Smooth muscle cell (in vitro differentiated cells): ENCODE data around the gene EEF1A1. TPM values are rescaled to one million over a fixed set of nuclear protein-coding genes. Genes with fewer than 3 reads are reported as not detected.

Experiments
- DNase-seq: peaks from one replicate; lab custom pipeline; 2025; ENCODE audit not compliant: unreplicated experiment; lab: John Stamatoyannopoulos, UW
- H2AFZ ChIP-seq: fragments of 200-600 bp; sonication (generic); 2 replicates; pipeline ENCODE4 v1.6.0; 2016; ENCODE audit warnings: antibody characterized with exemption, low read depth, mild to moderate bottlenecking
- H3F3A ChIP-seq: fragments of 200-600 bp; sonication (generic); 2 replicates; pipeline ENCODE4 v1.6.0; 2017; ENCODE audit warnings: antibody characterized with exemption, low read depth
- H3K27ac ChIP-seq: fragments of 200-600 bp; sonication (generic); 2 replicates; pipeline ENCODE4 v1.5.1; 2016; ENCODE audit warnings: low read depth, mild to moderate bottlenecking
- H3K27me3 ChIP-seq: fragments of 200-600 bp; sonication (generic); 2 replicates; pipeline ENCODE4 v1.6.1; 2016; ENCODE audit warnings: low read depth, mild to moderate bottlenecking
- H3K36me3 ChIP-seq: fragments of 200-600 bp; sonication (generic); 2 replicates; pipeline ENCODE4 v1.5.1; 2016; ENCODE audit warnings: low read depth
- H3K4me1 ChIP-seq: fragments of 200-600 bp; sonication (generic); 2 replicates; pipeline ENCODE4 v1.5.1; 2016; ENCODE audit warnings: low read depth
- H3K4me2 ChIP-seq: fragments of 200-600 bp; sonication (generic); 2 replicates; pipeline ENCODE4 v1.6.0; 2016; ENCODE audit warnings: mild to moderate bottlenecking
- H3K4me3 ChIP-seq: fragments of 200-600 bp; sonication (generic); 2 replicates; pipeline ENCODE4 v1.5.1; 2016; ENCODE audit warnings: mild to moderate bottlenecking
- H3K79me2 ChIP-seq: fragments of 200-600 bp; sonication (generic); 2 replicates; pipeline ENCODE4 v1.6.0; 2016; ENCODE audit warnings: low read depth, mild to moderate bottlenecking
- H3K9ac ChIP-seq: fragments of 200-600 bp; sonication (generic); 2 replicates; pipeline ENCODE4 v1.6.0; 2016; ENCODE audit warnings: low read depth
- H3K9me3 ChIP-seq: fragments of 200-600 bp; sonication (generic); replicated peaks from 2 replicates; pipeline ENCODE4 v1.5.1; 2016; ENCODE audit warnings: low read depth
- H4K20me1 ChIP-seq: fragments of 200-600 bp; sonication (generic); 2 replicates; pipeline ENCODE4 v1.6.0; 2016; ENCODE audit warnings: low read depth
- CTCF ChIP-seq: fragments of 200-600 bp; sonication (generic); IDR thresholded peaks from 2 replicates; pipeline ENCODE4 v1.5.1; 2017; ENCODE audit warnings: borderline replicate concordance, mild to moderate bottlenecking, antibody characterized with exemption; ENCODE audit not compliant: insufficient read depth, poor library complexity, severe bottlenecking
- WGBS: methylation state at CpG from one replicate; pipeline ENCODE4 v1.1.7; 2016; ENCODE audit warnings: low lambda C conversion rate; 5-methylcytosine and 5-hydroxymethylcytosine counted together
- polyA plus RNA-seq: library from polyadenylated mRNA; unstranded; fragments of >200 nt; fragmentation: Nextera tagmentation; extraction: Ambion mirVana; gene quantifications from 2 replicates; pipeline ENCODE4 v1.2.1, GENCODE V29; 2016
- small RNA-seq: library from RNA; depleted of rRNA; stranded (forward); fragments of <200 nt; gene quantifications from one replicate; pipeline ENCODE3, GENCODE V24; 2014
- total RNA-seq: library from RNA; depleted of rRNA; stranded (reverse); fragments of >200 nt; gene quantifications from 2 replicates; pipeline ENCODE4 v1.2.3, GENCODE V29; 2014

Gene EEF1A1
- total and polyA plus RNA-seq, 2 experiments from 2014 or later, result 2,147 to 8,046 TPM

- Histone ChIP-seq H2AFZ (no peak overlapping the region), H3K27me3 (no peaks in the 10 kb centered on the region), H3K9ac (no peak overlapping the region), H3K9me3 (no peaks in the 10 kb centered on the region), H3K36me3 (peaks cover 18% of the 10 kb centered on the region), H3K27ac (no peak overlapping the region), H3K79me2 (no peaks in the 10 kb centered on the region), H3K4me1 (no peaks in the 10 kb centered on the region), H3F3A (no peaks in the 10 kb centered on the region), H4K20me1 (no peaks in the 10 kb centered on the region), H3K4me2 (no peak overlapping the region), H3K4me3 (no peak overlapping the region)
- no peak for DNase-seq
- 95% methylated on average over 4 of the region's 4 CpGs for WGBS
- no peak for TF ChIP-seq CTCF
Measured at GRCh38 chr6:73477407-73477806, 43.4 kb downstream of the EEF1A1 start.

DNA sequence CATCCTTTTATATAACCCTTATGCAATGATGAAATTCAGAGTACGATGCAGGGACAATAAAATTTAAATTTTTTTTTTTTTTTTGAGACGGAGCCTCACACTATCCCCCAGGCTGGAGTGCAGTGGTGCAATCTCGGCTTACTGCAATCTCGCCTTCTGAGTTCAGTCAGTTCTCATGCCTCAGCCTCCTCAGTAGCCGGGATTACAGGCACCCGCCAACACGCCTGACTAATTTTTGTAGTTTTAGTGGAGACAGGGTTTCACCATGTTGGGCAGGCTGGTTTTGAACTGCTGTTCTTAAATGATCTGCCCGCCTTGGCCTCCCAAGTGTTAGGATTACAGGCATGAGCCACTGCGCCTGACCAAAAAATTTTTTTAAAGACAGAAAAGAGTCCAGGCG is 44.1 kb downstream of the EEF1A1 start:
- Histone ChIP-seq H2AFZ (no peak overlapping the region), H3K9ac (no peak overlapping the region), H3K9me3 (no peaks in the 10 kb centered on the region), H3K36me3 (peaks cover 11% of the 10 kb centered on the region), H3F3A (no peaks in the 10 kb centered on the region), H3K4me3 (no peak overlapping the region), H3K79me2 (no peaks in the 10 kb centered on the region), H4K20me1 (no peaks in the 10 kb centered on the region), H3K27ac (no peak overlapping the region), H3K27me3 (no peaks in the 10 kb centered on the region), H3K4me2 (no peak overlapping the region), H3K4me1 (no peaks in the 10 kb centered on the region)
- no peak for DNase-seq
- no peak for TF ChIP-seq CTCF
- WGBS, result 95% methylated on average over 10 of the region's 10 CpGs

- H3K27ac ChIP-seq, result no peak overlapping the region
- DNase-seq, result no peak
- H3K9ac ChIP-seq, result no peak overlapping the region
- H2AFZ ChIP-seq, result no peak overlapping the region
- H3F3A ChIP-seq, result no peaks in the 10 kb centered on the region
- no peaks in the 10 kb centered on the region for H4K20me1 ChIP-seq
- H3K9me3 ChIP-seq, result no peaks in the 10 kb centered on the region
- H3K27me3 ChIP-seq, result no peaks in the 10 kb centered on the region
- no peak for TF ChIP-seq CTCF
- peaks cover 3% of the 10 kb centered on the region for H3K79me2 ChIP-seq
- no peak overlapping the region for H3K4me2 ChIP-seq
- no peak overlapping the region for H3K4me3 ChIP-seq
- 97% methylated on average over 2 of the region's 2 CpGs for WGBS
- peaks cover 14% of the 10 kb centered on the region for H3K36me3 ChIP-seq
- H3K4me1 ChIP-seq, result no peaks in the 10 kb centered on the region
Measured at GRCh38 chr6:73471686-73472290, 49.0 kb downstream of the EEF1A1 start.

Small RNAs within 50 kb of the gene (small RNA-seq; reads per million reads assigned to genes)
- not detected for gene AL603910.2
- gene RN7SL827P, result not detected

Other genes starting within 250 kb of the EEF1A1 start
- not detected in 2 replicates for gene DPPA5, start 166.8 kb downstream of the EEF1A1 start, total RNA-seq
- not detected in 2 replicates for gene DPPA5, start 166.8 kb downstream of the EEF1A1 start, polyA plus RNA-seq
- not detected in 2 replicates for gene KHDC3L, start 158.4 kb downstream of the EEF1A1 start, total RNA-seq
- 0.53 TPM in 1 of 2 replicates, not detected in the other for gene KHDC3L, start 158.4 kb downstream of the EEF1A1 start, polyA plus RNA-seq
- not detected in 2 replicates for gene OOEP, start 151.1 kb downstream of the EEF1A1 start, total RNA-seq
- not detected in 2 replicates for gene OOEP, start 151.1 kb downstream of the EEF1A1 start, polyA plus RNA-seq
- not detected in 2 replicates for gene DDX43, start 126.2 kb downstream of the EEF1A1 start, total RNA-seq
- not detected in 2 replicates for gene DDX43, start 126.2 kb downstream of the EEF1A1 start, polyA plus RNA-seq
- 1.8 and 2.6 TPM in 2 replicates for gene CGAS, start 68.7 kb downstream of the EEF1A1 start, total RNA-seq
- 0.87 and 1.6 TPM in 2 replicates for gene CGAS, start 68.7 kb downstream of the EEF1A1 start, polyA plus RNA-seq
- 23.6 and 27.6 TPM in 2 replicates for gene MTO1, start 59.3 kb downstream of the EEF1A1 start, total RNA-seq
- 16.5 TPM in 2 replicates for gene MTO1, start 59.3 kb downstream of the EEF1A1 start, polyA plus RNA-seq
- 36.4 and 49.0 TPM in 2 replicates for gene SLC17A5, start 133.0 kb upstream of the EEF1A1 start, total RNA-seq
- 27.6 and 39.9 TPM in 2 replicates for gene SLC17A5, start 133.0 kb upstream of the EEF1A1 start, polyA plus RNA-seq
- 28.0 and 31.1 TPM in 2 replicates for gene CD109, start 175.2 kb upstream of the EEF1A1 start, total RNA-seq
- gene CD109, start 175.2 kb upstream of the EEF1A1 start, polyA plus RNA-seq, result 4.6 and 7.7 TPM in 2 replicates